ENCODE data around the gene ATP6V1A.

GRCh38 chr3:113764698-113765097, 17.9 kb downstream of the ATP6V1A start:
- no peak for TF ChIP-seq POLR2A (IDR thresholded peaks at IDR 0.05)
- TF ChIP-seq EP300 (IDR thresholded peaks at IDR 0.05) = no peak
- no peak for TF ChIP-seq CTCF (IDR thresholded peaks at IDR 0.05)
- no peak for TF ChIP-seq POLR2AphosphoS5 (IDR thresholded peaks at IDR 0.05)

Measured in gastroesophageal sphincter (tissue), 3 donors.